WTC11 (cell line): ENCODE measurements around the gene BRAF.

Source experiments
- JUN ChIP-seq: sonication (generic); formaldehyde crosslinking; IDR thresholded peaks from 2 replicates; pipeline ENCODE4 v1.8.0; 2023; ENCODE audit warnings: mild to moderate bottlenecking, missing genetic modification reagents
- MXD4 ChIP-seq: fragments of 250-450 bp; sonication (Bioruptor Pico); IDR thresholded peaks from 2 replicates; pipeline ENCODE4 v1.8.0; 2021; ENCODE audit warnings: mild to moderate bottlenecking, moderate library complexity, borderline replicate concordance
- TF ChIP-seq, protein P1 (sequence below): fragments of 200-600 bp; IDR thresholded peaks from 2 replicates; pipeline ENCODE4 v1.8.0; 2022; ENCODE audit warnings: antibody characterized with exemption
- TF ChIP-seq, protein P2 (sequence below): sonication (generic); formaldehyde crosslinking; IDR thresholded peaks from 2 replicates; pipeline ENCODE4 v1.8.1; 2023; ENCODE audit warnings: mild to moderate bottlenecking, missing genetic modification reagents, moderate library complexity

DNA sequence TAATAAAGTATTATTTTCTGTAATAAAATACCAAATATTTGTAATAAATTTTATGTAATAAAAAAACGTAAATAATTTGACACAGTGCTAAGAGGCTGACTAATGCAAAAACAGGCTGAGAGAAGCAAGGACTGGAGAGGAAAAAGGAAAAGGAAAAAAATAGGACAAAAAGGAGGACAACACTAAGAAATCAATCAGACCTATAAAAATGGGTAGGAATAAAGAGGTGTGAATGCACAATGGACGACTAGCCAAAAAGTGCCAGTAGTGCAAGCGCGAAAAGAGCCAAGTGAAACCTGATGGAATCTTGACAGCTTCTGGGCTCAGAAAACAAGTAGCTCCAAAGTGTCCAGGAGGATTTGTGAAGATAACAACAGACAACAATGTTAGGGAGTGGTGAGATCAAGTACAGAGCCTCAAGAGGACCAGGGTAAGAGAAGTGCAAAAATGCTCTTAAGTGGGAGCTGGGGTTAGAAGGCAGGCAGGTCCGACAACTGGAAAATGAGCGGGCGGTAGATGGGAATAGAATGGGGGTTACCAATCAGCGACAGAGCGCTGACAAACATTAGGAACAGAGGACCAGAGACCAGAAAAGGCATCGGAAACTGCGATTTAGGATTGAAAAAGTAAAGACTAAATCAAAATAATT is 1.2 kb downstream of the BRAF start:
- TF ChIP-seq, protein P1, sequence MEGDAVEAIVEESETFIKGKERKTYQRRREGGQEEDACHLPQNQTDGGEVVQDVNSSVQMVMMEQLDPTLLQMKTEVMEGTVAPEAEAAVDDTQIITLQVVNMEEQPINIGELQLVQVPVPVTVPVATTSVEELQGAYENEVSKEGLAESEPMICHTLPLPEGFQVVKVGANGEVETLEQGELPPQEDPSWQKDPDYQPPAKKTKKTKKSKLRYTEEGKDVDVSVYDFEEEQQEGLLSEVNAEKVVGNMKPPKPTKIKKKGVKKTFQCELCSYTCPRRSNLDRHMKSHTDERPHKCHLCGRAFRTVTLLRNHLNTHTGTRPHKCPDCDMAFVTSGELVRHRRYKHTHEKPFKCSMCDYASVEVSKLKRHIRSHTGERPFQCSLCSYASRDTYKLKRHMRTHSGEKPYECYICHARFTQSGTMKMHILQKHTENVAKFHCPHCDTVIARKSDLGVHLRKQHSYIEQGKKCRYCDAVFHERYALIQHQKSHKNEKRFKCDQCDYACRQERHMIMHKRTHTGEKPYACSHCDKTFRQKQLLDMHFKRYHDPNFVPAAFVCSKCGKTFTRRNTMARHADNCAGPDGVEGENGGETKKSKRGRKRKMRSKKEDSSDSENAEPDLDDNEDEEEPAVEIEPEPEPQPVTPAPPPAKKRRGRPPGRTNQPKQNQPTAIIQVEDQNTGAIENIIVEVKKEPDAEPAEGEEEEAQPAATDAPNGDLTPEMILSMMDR = no peak
- TF ChIP-seq MXD4 (CRISPR knock-in tag) (no peak), JUN (no peak)
- TF ChIP-seq, protein P2, sequence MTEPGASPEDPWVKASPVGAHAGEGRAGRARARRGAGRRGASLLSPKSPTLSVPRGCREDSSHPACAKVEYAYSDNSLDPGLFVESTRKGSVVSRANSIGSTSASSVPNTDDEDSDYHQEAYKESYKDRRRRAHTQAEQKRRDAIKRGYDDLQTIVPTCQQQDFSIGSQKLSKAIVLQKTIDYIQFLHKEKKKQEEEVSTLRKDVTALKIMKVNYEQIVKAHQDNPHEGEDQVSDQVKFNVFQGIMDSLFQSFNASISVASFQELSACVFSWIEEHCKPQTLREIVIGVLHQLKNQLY = no peak
